Skin epidermis (tissue), 12 donors: ENCODE data around the gene TMEM256.
"Not testable (repeated sequence)": the region's sequence is repeated elsewhere in the genome, so short reads cannot be mapped to it uniquely, and the experiment has no call there.

Experiments used
- H3K27ac ChIP-seq, 21 experiments: fragments of 200-600 bp; sonication (generic) in 11 of 21; one replicate each; pipeline ENCODE4 v1.5.0; 2020; ENCODE audit warnings: mild to moderate bottlenecking in 3 of 21, inconsistent platforms in 2 of 21, moderate library complexity in 2 of 21
- H3K4me3 ChIP-seq, 7 experiments: fragments of 200-600 bp; sonication (generic) in 2 of 7; one replicate each; pipeline ENCODE4 v1.5.0; 2020; ENCODE audit warnings: inconsistent platforms in 2 of 7, mild to moderate bottlenecking in 2 of 7, moderate library complexity in 1 of 7

Gene TMEM256

GRCh38 chr17:7393613-7394451 is 10.1 kb downstream of the TMEM256 start:
- peak overlapping the region; percentile 59 to 90 (median 65) for H3K4me3 ChIP-seq
- H3K27ac ChIP-seq, result peak overlapping the region; percentile 76 to 97 (median 90)

GRCh38 chr17:7392696-7393612 is 10.9 kb downstream of the TMEM256 start:
- H3K27ac ChIP-seq, result peak overlapping the region in 19 of 21 experiments; percentile 76 to 97 (median 90)
- peak overlapping the region; percentile 59 to 90 (median 65) for H3K4me3 ChIP-seq

- H3K4me3 ChIP-seq, result no peak overlapping the region
- H3K27ac ChIP-seq, result peak overlapping the region in 1 of 21 experiments; percentile 5
Observed at GRCh38 chr17:7391307-7391706, 12.6 kb downstream of the TMEM256 start.

GRCh38 chr17:7389924-7390910 is 13.7 kb downstream of the TMEM256 start:
- H3K4me3 ChIP-seq, result no peak overlapping the region
- H3K27ac ChIP-seq, result no peak overlapping the region

GRCh38 chr17:7388856-7389255 is 15.0 kb downstream of the TMEM256 start:
- Histone ChIP-seq H3K4me3 (no peak overlapping the region), H3K27ac (no peak overlapping the region)

- Histone ChIP-seq H3K27ac (peak overlapping the region in 9 of 21 experiments; percentile 1 to 76 (median 49)), H3K4me3 (peak overlapping the region; percentile 7 to 36 (median 27))
Observed at GRCh38 chr17:7384489-7385081, 19.3 kb downstream of the TMEM256 start.

GRCh38 chr17:7383742-7384488 is 20.0 kb downstream of the TMEM256 start:
- Histone ChIP-seq H3K27ac (peak overlapping the region in 11 of 21 experiments; percentile 1 to 76 (median 49)), H3K4me3 (peak overlapping the region; percentile 7 to 36 (median 27))

GRCh38 chr17:7383371-7383741 is 20.5 kb downstream of the TMEM256 start:
- Histone ChIP-seq H3K27ac (peak overlapping the region in 4 of 21 experiments; percentile 28 to 60 (median 46)), H3K4me3 (peak overlapping the region in 2 of 7 experiments; percentile 27 to 36)

- Histone ChIP-seq H3K4me3 (no peak overlapping the region), H3K27ac (peak overlapping the region in 1 of 21 experiments; percentile 54)
Observed at GRCh38 chr17:7382901-7383300, 21.0 kb downstream of the TMEM256 start.

GRCh38 chr17:7380855-7381683 is 22.8 kb downstream of the TMEM256 start, which contains the start of gene TNK1:
TNK1 (plus strand) TSS chr17:7381089; CDS start chr17:7382927, 1,838 bp downstream.
- peak within 1 kb of the TSS; percentile 36 to 55 (median 41) for H3K4me3 ChIP-seq
- peak within 1 kb of the TSS in 20 of 21 experiments; percentile 5 to 85 (median 72) for H3K27ac ChIP-seq

- peak overlapping the region; percentile 36 to 55 (median 41) for H3K4me3 ChIP-seq
- peak overlapping the region in 16 of 21 experiments; percentile 6 to 85 (median 76) for H3K27ac ChIP-seq
Observed at GRCh38 chr17:7380321-7380720, 23.6 kb downstream of the TMEM256 start.

GRCh38 chr17:7379134-7379533 is 24.8 kb downstream of the TMEM256 start:
- no peak overlapping the region for H3K4me3 ChIP-seq
- no peak overlapping the region for H3K27ac ChIP-seq

- Histone ChIP-seq H3K27ac (no peak overlapping the region), H3K4me3 (no peak overlapping the region)
Observed at GRCh38 chr17:7374353-7374752, 29.5 kb downstream of the TMEM256 start.

GRCh38 chr17:7370853-7371252 is 33.0 kb downstream of the TMEM256 start:
- H3K4me3 ChIP-seq, result no peak overlapping the region
- no peak overlapping the region for H3K27ac ChIP-seq

- H3K27ac ChIP-seq, result no peak overlapping the region
- H3K4me3 ChIP-seq, result no peak overlapping the region
Observed at GRCh38 chr17:7369825-7370224, 34.1 kb downstream of the TMEM256 start.

- H3K27ac ChIP-seq, H3K4me3 ChIP-seq: not testable (repeated sequence)
Observed at GRCh38 chr17:7368599-7368994, 35.3 kb downstream of the TMEM256 start.
